ENCODE results near the gene MMP15. TPM values are rescaled to one million over a fixed set of nuclear protein-coding genes. Genes with fewer than 3 reads are reported as not detected.
"Not testable (repeated sequence)": the region's sequence is repeated elsewhere in the genome, so short reads cannot be mapped to it uniquely, and the experiment has no call there.

The MMP15 gene
- total RNA-seq, 4 donors from 2014 or later = 36.5 to 105 (median 80.5) TPM

- Histone ChIP-seq H3K27ac (peak overlapping the region; percentile 92 to 95 (median 93)), H3K27me3 (no peaks in the 10 kb centered on the region), H3K4me1 (peaks cover 26 to 45% of the 10 kb centered on the region in 2 donors), H3K9me3 (no peaks in the 10 kb centered on the region), H3K4me3 (replicated peaks in 1 of 3) (no peak overlapping the region), H3K36me3 (no peaks in the 10 kb centered on the region)
- 68 to 72% methylated on average over 2 to 4 of the region's 4 CpGs for WGBS, 2 donors
- DNase-seq = no peak
- no peak for TF ChIP-seq CTCF (IDR thresholded peaks at IDR 0.05)
- TF ChIP-seq POLR2A (IDR thresholded peaks at IDR 0.05) = no peak
- intact Hi-C loops (cut with DNase I) = no loop called here
These were observed 37.3 kb downstream of the MMP15 start for GRCh38 chr16:58062821-58063220.

GRCh38 chr16:58063377-58064076, 38.0 kb downstream of the MMP15 start:
- no peaks in the 10 kb centered on the region for H3K9me3 ChIP-seq
- WGBS, 2 donors = 18 to 23% methylated on average over 7 to 8 of the region's 8 CpGs
- DNase-seq = peak; percentile 80 to 83
- TF ChIP-seq CTCF (IDR thresholded peaks at IDR 0.05) (no peak), POLR2A (IDR thresholded peaks at IDR 0.05) (peak in 1 of 2 donors; percentile 32)
- no peaks in the 10 kb centered on the region for H3K36me3 ChIP-seq
- H3K27ac ChIP-seq = peak overlapping the region; percentile 92 to 95 (median 93)
- H3K4me1 ChIP-seq = peaks cover 26 to 45% of the 10 kb centered on the region in 2 donors
- no peaks in the 10 kb centered on the region for H3K27me3 ChIP-seq
- H3K4me3 ChIP-seq (replicated peaks in 1 of 3) = no peak overlapping the region
- intact Hi-C loops (cut with DNase I) = no loop called here

GRCh38 chr16:58070585-58070984, 45.0 kb downstream of the MMP15 start:
- DNase-seq = no peak
- WGBS, 2 donors = 100% methylated on average over 4 of the region's 4 CpGs
- no peaks in the 10 kb centered on the region for H3K27me3 ChIP-seq
- intact Hi-C loops (cut with DNase I) = no loop called here
- no peak overlapping the region for H3K4me3 ChIP-seq (replicated peaks in 1 of 3)
- TF ChIP-seq CTCF (IDR thresholded peaks at IDR 0.05) (no peak), POLR2A (IDR thresholded peaks at IDR 0.05) (no peak)
- H3K4me1 ChIP-seq = peaks cover 8 to 14% of the 10 kb centered on the region in 2 donors
- H3K27ac ChIP-seq = no peak overlapping the region
- no peaks in the 10 kb centered on the region for H3K9me3 ChIP-seq
- no peaks in the 10 kb centered on the region for H3K36me3 ChIP-seq

GRCh38 chr16:58072134-58072533, 46.6 kb downstream of the MMP15 start:
- H3K9me3 ChIP-seq; H3K36me3 ChIP-seq; H3K4me3 ChIP-seq (replicated peaks in 1 of 3); H3K27ac ChIP-seq; H3K4me1 ChIP-seq; intact Hi-C loops (cut with DNase I); DNase-seq; H3K27me3 ChIP-seq: not testable (repeated sequence)
- WGBS, 2 donors = 90% methylated on average over 5 of the region's 5 CpGs

GRCh38 chr16:58073086-58073485, 47.5 kb downstream of the MMP15 start:
- H3K9me3 ChIP-seq; H3K36me3 ChIP-seq; H3K27me3 ChIP-seq; H3K27ac ChIP-seq; intact Hi-C loops (cut with DNase I); DNase-seq; H3K4me1 ChIP-seq; H3K4me3 ChIP-seq (replicated peaks in 1 of 3): not testable (repeated sequence)
- WGBS, 2 donors = 97 to 99% methylated on average over 2 of the region's 2 CpGs

- DNase-seq = no peak
- H3K27me3 ChIP-seq = no peaks in the 10 kb centered on the region
- no peaks in the 10 kb centered on the region for H3K4me1 ChIP-seq
- H3K4me3 ChIP-seq (replicated peaks in 1 of 3) = no peak overlapping the region
- no peak for TF ChIP-seq CTCF (IDR thresholded peaks at IDR 0.05)
- TF ChIP-seq POLR2A (IDR thresholded peaks at IDR 0.05) = no peak
- no peaks in the 10 kb centered on the region for H3K36me3 ChIP-seq
- no peak overlapping the region for H3K27ac ChIP-seq
- intact Hi-C loops (cut with DNase I) = no loop called here
- WGBS, 2 donors = 71 to 80% methylated on average over 4 of the region's 4 CpGs
- no peaks in the 10 kb centered on the region for H3K9me3 ChIP-seq
These were observed 49.1 kb downstream of the MMP15 start for GRCh38 chr16:58074657-58075056.
